ENCODE data around the gene REXO1.

- TF ChIP-seq EZH2 (IDR thresholded peaks at IDR 0.05; ENCODE audit: borderline replicate concordance, low read depth, low read length, severe bottlenecking) (no peak), CTCF (IDR thresholded peaks at IDR 0.05; ENCODE audit: borderline replicate concordance, extremely low read depth, low read length, poor library complexity, severe bottlenecking) (no peak)
These were observed 41.9 kb downstream of the REXO1 start for GRCh38 chr19:1806184-1807029.
